CD4-positive, alpha-beta T cell (primary cell): ENCODE results near the gene PLXND1. TPM values are rescaled to one million over a fixed set of nuclear protein-coding genes. Genes with fewer than 3 reads are reported as not detected.
"Not testable (repeated sequence)": the region's sequence is repeated elsewhere in the genome, so short reads cannot be mapped to it uniquely, and the experiment has no call there.

Source experiments
- ATAC-seq: fragments of 200-7000 bp; cut with Tn5 transposase; one replicate; pipeline ENCODE4 v1.10.0; 2022; ENCODE audit warnings: mild to moderate bottlenecking; ENCODE audit not compliant: poor library complexity
- CTCF ChIA-PET: fragments of 350-600 bp; sonication (Branson Sonifier 250); formaldehyde crosslinking; loops from one replicate; lab custom pipeline; 2021; ENCODE audit warnings: antibody characterized with exemption, inconsistent platforms; lab: Charles Lee
- POLR2A ChIA-PET: fragments of 350-600 bp; sonication (Branson Sonifier 250); formaldehyde crosslinking; loops from one replicate; lab custom pipeline; 2021; ENCODE audit warnings: antibody characterized with exemption, inconsistent platforms; lab: Charles Lee
- DNase-seq, 14 experiments: peaks; one replicate each; pipeline ENCODE4 v3.0.0-alpha.2; 2013 to 2020; ENCODE audit warnings: mixed read lengths in 2 of 14
- H3K27ac ChIP-seq, 2 donors: one replicate each; pipeline versions ENCODE4 v1.5.1 to v1.7.0; 2013; ENCODE audit warnings: low read length in 2 of 2, low read depth in 1 of 2, mild to moderate bottlenecking in 1 of 2
- H3K27me3 ChIP-seq, 2 experiments: 1 replicate in 1 of 2; 2 replicates in 1 of 2; pipeline versions ENCODE4 v1.6.1 to v1.7.0; 2013; ENCODE audit warnings: low read length in 2 of 2, control low read depth in 1 of 2, mild to moderate bottlenecking in 1 of 2, moderate library complexity in 1 of 2; ENCODE audit not compliant: insufficient read depth in 2 of 2, control insufficient read depth in 1 of 2
- H3K36me3 ChIP-seq: one replicate; pipeline ENCODE4 v1.6.1; 2013; ENCODE audit warnings: low read length, control low read depth; ENCODE audit not compliant: insufficient read depth
- H3K4me1 ChIP-seq: one replicate; pipeline ENCODE4 v1.6.1; 2013; ENCODE audit warnings: low read length, control low read depth; ENCODE audit not compliant: insufficient read depth
- H3K4me3 ChIP-seq: one replicate; pipeline ENCODE4 v1.5.1; 2013; ENCODE audit warnings: mild to moderate bottlenecking, low read length, moderate library complexity
- H3K9me3 ChIP-seq, 2 experiments: 1 replicate in 1 of 2; 2 replicates in 1 of 2; pipeline versions ENCODE4 v1.6.1 to v1.7.0; 2013; ENCODE audit warnings: low read length in 2 of 2, mild to moderate bottlenecking in 2 of 2, control low read depth in 1 of 2, moderate library complexity in 1 of 2; ENCODE audit not compliant: control insufficient read depth in 1 of 2, insufficient read depth in 1 of 2
- H3K27ac Mint-ChIP-seq: one replicate; pipeline ENCODE4 v1.8.0; 2020; ENCODE audit warnings: mixed read lengths
- H3K27me3 Mint-ChIP-seq: one replicate; pipeline ENCODE4 v1.8.0; 2021; ENCODE audit warnings: mixed read lengths
- H3K36me3 Mint-ChIP-seq: one replicate; pipeline ENCODE4 v1.8.0; 2021; ENCODE audit warnings: low read depth, mixed read lengths
- H3K4me1 Mint-ChIP-seq: one replicate; pipeline ENCODE4 v1.8.0; 2021; ENCODE audit warnings: low read depth, mixed read lengths
- H3K4me3 Mint-ChIP-seq: one replicate; pipeline ENCODE4 v1.8.0; 2020; ENCODE audit warnings: mild to moderate bottlenecking, mixed read lengths
- H3K9me3 Mint-ChIP-seq: one replicate; pipeline ENCODE4 v1.8.0; 2020; ENCODE audit warnings: mixed read lengths
- intact Hi-C, 2 experiments: fragments of 100-400 bp; cut with DNase I in 1 of 2; cut with micrococcal nuclease in 1 of 2; formaldehyde crosslinking; loops; one replicate each; pipeline versions ENCODE4 v1.15.1 to v1.9.0; 2023 to 2025; cut with DNase I, micrococcal nuclease
- total RNA-seq, 174 experiments: library from RNA in 2 of 174; stranded (reverse) in 2 of 174; gene quantifications; one replicate each; pipeline ENCODE4 v1.2.3 and lab custom pipeline; 2021 to 2026
- TF ChIP-seq, protein P1 (sequence below): fragments of 200-600 bp; IDR thresholded peaks from one replicate; pipeline ENCODE4 v1.8.0; 2022; ENCODE audit warnings: antibody characterized with exemption, mild to moderate bottlenecking

The PLXND1 gene
- total RNA-seq, 2 experiments from 2014 or later = 61.7 to 62.5 TPM

GRCh38 chr3:129517516-129517915 is 89.0 kb downstream of the PLXND1 start:
- H3K4me1 Mint-ChIP-seq = no peaks in the 10 kb centered on the region
- no peak overlapping the region for H3K27ac ChIP-seq
- no peaks in the 10 kb centered on the region for H3K27me3 ChIP-seq
- H3K36me3 Mint-ChIP-seq = peaks cover 8% of the 10 kb centered on the region
- H3K36me3 ChIP-seq = no peaks in the 10 kb centered on the region
- no peaks in the 10 kb centered on the region for H3K9me3 Mint-ChIP-seq
- no peak overlapping the region for H3K27ac Mint-ChIP-seq
- no peaks in the 10 kb centered on the region for H3K27me3 Mint-ChIP-seq
- no peak for DNase-seq
- no peak for ATAC-seq
- no peak overlapping the region for H3K4me3 ChIP-seq
- peaks cover 0 to 4% of the 10 kb centered on the region in 2 experiments for H3K9me3 ChIP-seq
- POLR2A ChIA-PET = no interaction called here
- H3K4me3 Mint-ChIP-seq = no peak overlapping the region
- H3K4me1 ChIP-seq = no peaks in the 10 kb centered on the region
- CTCF ChIA-PET = no interaction called here
- intact Hi-C loops = no loop called here
- TF ChIP-seq, protein P1, sequence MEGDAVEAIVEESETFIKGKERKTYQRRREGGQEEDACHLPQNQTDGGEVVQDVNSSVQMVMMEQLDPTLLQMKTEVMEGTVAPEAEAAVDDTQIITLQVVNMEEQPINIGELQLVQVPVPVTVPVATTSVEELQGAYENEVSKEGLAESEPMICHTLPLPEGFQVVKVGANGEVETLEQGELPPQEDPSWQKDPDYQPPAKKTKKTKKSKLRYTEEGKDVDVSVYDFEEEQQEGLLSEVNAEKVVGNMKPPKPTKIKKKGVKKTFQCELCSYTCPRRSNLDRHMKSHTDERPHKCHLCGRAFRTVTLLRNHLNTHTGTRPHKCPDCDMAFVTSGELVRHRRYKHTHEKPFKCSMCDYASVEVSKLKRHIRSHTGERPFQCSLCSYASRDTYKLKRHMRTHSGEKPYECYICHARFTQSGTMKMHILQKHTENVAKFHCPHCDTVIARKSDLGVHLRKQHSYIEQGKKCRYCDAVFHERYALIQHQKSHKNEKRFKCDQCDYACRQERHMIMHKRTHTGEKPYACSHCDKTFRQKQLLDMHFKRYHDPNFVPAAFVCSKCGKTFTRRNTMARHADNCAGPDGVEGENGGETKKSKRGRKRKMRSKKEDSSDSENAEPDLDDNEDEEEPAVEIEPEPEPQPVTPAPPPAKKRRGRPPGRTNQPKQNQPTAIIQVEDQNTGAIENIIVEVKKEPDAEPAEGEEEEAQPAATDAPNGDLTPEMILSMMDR = no peak

DNA sequence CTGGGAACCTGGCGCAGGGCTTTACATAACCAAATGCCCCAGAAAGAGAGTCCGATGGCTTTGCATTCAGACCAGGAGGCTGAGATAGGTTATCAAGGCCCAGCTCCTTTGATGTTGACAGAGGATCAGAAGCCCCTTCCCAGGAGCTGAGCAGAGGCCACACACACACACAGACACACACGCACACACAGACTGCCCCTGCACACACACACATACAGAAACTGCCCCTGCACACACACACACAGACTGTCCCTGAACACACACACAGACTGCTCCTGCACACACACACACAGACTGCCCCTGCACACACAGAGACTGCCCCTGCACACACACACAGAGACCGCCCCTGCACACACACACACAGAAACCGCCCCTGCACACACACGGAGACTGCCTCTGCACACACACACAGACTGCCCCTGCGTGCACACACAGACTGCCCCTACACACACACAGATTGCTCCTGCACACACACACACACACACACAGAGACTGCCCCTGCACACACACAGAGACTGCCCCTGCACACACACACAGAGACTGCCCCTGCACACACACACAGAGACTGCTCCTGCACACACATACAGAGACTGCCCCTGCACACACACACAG is 90.5 kb downstream of the PLXND1 start:
- POLR2A ChIA-PET, H3K4me3 ChIP-seq, H3K27ac Mint-ChIP-seq, intact Hi-C loops, H3K27ac ChIP-seq, H3K9me3 ChIP-seq, ATAC-seq, H3K27me3 ChIP-seq, H3K9me3 Mint-ChIP-seq, DNase-seq, H3K4me3 Mint-ChIP-seq, CTCF ChIA-PET, H3K36me3 ChIP-seq, H3K4me1 Mint-ChIP-seq, H3K27me3 Mint-ChIP-seq, H3K4me1 ChIP-seq: not testable (repeated sequence)
- H3K36me3 Mint-ChIP-seq = peaks cover 17% of the 10 kb centered on the region

- H3K36me3 ChIP-seq, H3K4me3 Mint-ChIP-seq, H3K27ac Mint-ChIP-seq, POLR2A ChIA-PET, H3K4me1 Mint-ChIP-seq, intact Hi-C loops, H3K27me3 Mint-ChIP-seq, H3K27me3 ChIP-seq, H3K4me1 ChIP-seq, H3K27ac ChIP-seq, DNase-seq, CTCF ChIA-PET, ATAC-seq, H3K4me3 ChIP-seq, H3K9me3 ChIP-seq, H3K9me3 Mint-ChIP-seq: not testable (repeated sequence)
- peaks cover 24% of the 10 kb centered on the region for H3K36me3 Mint-ChIP-seq
Observed at GRCh38 chr3:129515108-129515820, 91.2 kb downstream of the PLXND1 start.

GRCh38 chr3:129514563-129514962 is 91.9 kb downstream of the PLXND1 start:
- intact Hi-C loops = no loop called here
- no peaks in the 10 kb centered on the region for H3K27me3 ChIP-seq
- no peak overlapping the region for H3K27ac ChIP-seq
- H3K4me1 ChIP-seq = no peaks in the 10 kb centered on the region
- ATAC-seq (no peak), DNase-seq (no peak)
- no peaks in the 10 kb centered on the region for H3K36me3 ChIP-seq
- ChIA-PET CTCF (no interaction called here), POLR2A (no interaction called here)
- Mint-ChIP-seq H3K4me3 (no peak overlapping the region), H3K9me3 (no peaks in the 10 kb centered on the region), H3K27me3 (no peaks in the 10 kb centered on the region), H3K36me3 (peaks cover 31% of the 10 kb centered on the region), H3K27ac (no peak overlapping the region), H3K4me1 (no peaks in the 10 kb centered on the region)
- TF ChIP-seq, protein P1 = no peak
- no peak overlapping the region for H3K4me3 ChIP-seq
- H3K9me3 ChIP-seq = peaks cover 0 to 4% of the 10 kb centered on the region in 2 experiments
